SKM-1 treated with dmso at 0.1 percent for 144 hours (cell line): ENCODE data around the gene SLC22A17.

Source experiments
- DNase-seq: peaks from one replicate; lab custom pipeline; 2025; ENCODE audit not compliant: unreplicated experiment; lab: John Stamatoyannopoulos, UW

SLC22A17 gene

GRCh38 chr14:23308721-23309445 lies 43.8 kb downstream of the SLC22A17 start:
- DNase-seq, result no peak

- no peak for DNase-seq
Observed at GRCh38 chr14:23307687-23308644, 44.7 kb downstream of the SLC22A17 start.

- no peak for DNase-seq
Observed at GRCh38 chr14:23307146-23307530, 45.5 kb downstream of the SLC22A17 start.

GRCh38 chr14:23306412-23307145 lies 46.1 kb downstream of the SLC22A17 start, which contains the start of gene BCL2L2:
Gene BCL2L2, plus strand, starts transcription at chr14:23306833. Its CDS starts 935 bp downstream, at chr14:23307768.
- DNase-seq, result peak; percentile 9

GRCh38 chr14:23302290-23303225 lies 50.1 kb downstream of the SLC22A17 start, which contains the start of gene PPP1R3E:
Gene PPP1R3E, minus strand, starts transcription at chr14:23302859. Its CDS starts 283 bp downstream, at chr14:23302576.
- peak; percentile 9 for DNase-seq

- DNase-seq, result no peak
Observed at GRCh38 chr14:23301969-23302289, 50.8 kb downstream of the SLC22A17 start.

- peak; percentile 88 for DNase-seq
Observed at GRCh38 chr14:23301288-23301968, 51.3 kb downstream of the SLC22A17 start.

- no peak for DNase-seq
Observed at GRCh38 chr14:23300687-23301223, 51.9 kb downstream of the SLC22A17 start.

GRCh38 chr14:23299986-23300686 lies 52.6 kb downstream of the SLC22A17 start:
- no peak for DNase-seq

- DNase-seq, result no peak
Observed at GRCh38 chr14:23299211-23299957, 53.3 kb downstream of the SLC22A17 start.

- no peak for DNase-seq
Observed at GRCh38 chr14:23297611-23298277, 54.9 kb downstream of the SLC22A17 start.

GRCh38 chr14:23297096-23297495 lies 55.6 kb downstream of the SLC22A17 start:
- no peak for DNase-seq
